GM21825 (cell line): ENCODE measurements around the gene RAB3IP.
"Not testable (repeated sequence)": the region's sequence is repeated elsewhere in the genome, so short reads cannot be mapped to it uniquely, and the experiment has no call there.

ENCODE experiments used
- ATAC-seq: cut with Tn5 transposase; IDR thresholded peaks from one replicate; pipeline ENCODE4 v1.9.1; 2021; ENCODE audit warnings: mild to moderate bottlenecking, moderate library complexity; ENCODE audit not compliant: unreplicated experiment

RAB3IP gene

DNA sequence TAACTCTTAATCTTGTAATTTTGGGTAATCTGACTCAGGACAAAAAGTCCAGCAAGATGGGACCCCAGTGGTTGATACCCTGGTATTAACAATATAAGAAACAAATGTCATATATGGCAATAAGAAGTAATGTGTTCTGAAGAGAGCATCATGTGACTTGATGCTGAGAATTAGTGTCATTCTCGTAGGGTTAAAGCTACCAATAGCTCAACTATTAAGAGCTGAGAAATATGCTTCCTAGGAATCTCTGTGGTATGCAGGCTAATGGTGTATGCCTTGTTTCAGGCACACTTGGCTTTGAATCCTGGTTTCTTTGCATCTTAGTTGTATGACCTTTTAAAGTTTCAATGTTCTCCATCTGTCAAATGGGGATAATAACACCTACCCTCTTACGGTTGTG, 95.5 kb downstream of the RAB3IP start:
- ATAC-seq: no peak

DNA sequence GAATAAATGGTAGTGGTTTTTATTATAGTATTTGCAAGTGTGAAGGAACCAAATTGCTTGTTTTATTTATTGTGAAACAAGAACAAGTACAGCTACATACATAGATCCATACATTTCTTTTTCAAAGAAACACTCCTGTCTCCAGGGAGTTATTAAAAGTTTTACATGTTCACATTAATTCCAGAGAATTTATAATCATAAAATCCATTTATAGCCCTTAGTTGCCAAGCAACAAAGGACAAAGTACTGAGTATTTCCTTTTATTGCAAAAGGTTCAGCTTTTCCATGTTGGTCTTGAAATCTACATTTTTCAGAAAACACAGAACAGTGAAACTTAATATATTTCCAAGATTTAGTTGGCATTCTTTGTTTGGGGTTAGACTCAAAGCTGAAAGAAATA, 95.9 kb downstream of the RAB3IP start:
- ATAC-seq: no peak

DNA sequence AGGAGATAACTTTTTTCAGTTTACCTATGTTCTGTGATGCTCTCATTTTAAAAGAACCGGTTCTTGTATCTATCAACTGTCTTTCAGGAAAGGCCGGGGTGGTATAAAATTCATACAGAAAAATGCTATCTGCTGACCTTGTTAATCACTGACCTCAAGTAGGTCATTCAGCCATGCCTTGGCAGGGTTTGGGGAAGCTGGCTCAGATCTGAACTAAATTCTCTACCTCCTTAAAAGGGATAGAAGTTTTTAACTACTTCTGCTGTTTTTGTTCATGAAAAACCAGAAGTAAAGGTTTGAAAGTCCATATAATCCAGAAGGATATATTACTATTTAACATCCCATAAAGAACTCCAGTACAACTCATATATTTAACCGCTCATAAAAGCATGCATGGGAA, 96.4 kb downstream of the RAB3IP start:
- ATAC-seq: no peak

DNA sequence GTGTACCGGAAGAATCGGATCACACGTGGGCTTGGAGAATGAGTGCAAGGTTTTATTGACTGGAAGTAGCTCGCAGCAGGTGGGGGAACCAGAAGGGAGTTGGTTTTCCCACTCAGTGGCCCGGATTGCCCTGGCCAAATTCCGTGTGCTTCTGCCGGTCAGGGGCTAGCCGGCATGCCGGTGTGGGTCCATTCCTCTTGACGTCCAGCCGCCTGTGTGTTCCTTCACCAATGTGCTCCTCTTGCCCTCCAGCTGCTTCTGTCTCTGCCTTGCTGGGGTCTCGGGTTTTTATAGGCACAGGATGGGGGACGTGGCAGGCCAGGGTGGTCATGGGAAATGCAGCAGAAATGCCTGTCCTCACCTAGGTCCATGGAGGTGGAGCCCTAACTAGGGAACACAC, 97.4 kb downstream of the RAB3IP start:
- no peak for ATAC-seq

DNA sequence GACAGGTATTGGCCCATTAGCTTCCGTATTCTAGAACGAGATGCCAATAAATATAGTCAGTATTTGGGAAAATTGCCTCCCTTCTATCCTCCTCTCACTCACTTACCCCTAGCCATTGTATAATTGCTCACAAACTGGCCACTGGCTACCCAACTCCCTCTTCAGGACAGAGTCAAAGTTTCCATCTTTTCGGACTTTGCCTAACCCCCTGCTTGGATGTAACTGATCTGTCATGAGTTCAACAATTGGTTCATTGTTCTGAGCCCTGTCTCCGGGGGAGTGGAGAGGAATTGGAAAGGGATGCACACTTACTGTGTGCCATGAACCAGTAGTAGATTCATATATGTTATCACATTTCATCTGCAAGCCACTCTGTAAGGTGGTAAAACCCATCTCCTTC, 98.5 kb downstream of the RAB3IP start:
- no peak for ATAC-seq

DNA sequence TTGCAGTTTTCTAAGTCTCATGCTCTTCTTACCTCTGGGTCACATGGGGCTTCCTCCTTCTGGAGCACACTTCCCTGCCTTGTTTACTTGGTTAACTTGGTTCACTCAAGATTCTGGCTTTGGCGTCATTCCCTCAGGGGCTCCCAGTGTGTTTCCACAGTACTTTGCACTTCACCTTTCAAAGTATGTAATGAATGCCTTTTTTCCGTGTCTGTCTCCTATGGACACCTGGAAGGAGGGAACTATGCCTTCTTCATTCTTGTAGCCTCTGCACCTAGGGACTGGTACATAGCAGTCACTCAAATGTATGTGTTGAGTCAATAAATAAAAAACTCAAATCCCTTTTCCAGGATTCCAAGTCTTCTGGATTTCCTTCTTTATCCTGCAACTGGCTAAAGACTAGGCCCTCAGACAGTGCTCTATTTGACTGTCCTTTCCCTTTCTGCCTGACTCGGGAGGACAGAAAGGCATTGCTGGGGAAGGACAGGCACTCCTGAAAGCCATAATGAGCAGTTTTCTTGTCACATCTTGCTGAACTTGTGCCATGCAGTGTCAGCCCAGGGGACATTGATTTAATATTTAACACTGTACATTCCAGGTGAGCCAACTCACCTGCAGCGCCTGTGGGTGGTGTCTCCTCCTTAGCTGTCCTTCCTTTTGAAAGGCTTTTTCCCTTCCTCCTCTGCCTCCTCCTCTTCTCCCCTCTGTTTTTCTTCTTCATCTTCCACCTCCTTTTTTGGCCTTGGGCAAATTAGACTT, 99.2 kb downstream of the RAB3IP start:
- ATAC-seq: no peak

DNA sequence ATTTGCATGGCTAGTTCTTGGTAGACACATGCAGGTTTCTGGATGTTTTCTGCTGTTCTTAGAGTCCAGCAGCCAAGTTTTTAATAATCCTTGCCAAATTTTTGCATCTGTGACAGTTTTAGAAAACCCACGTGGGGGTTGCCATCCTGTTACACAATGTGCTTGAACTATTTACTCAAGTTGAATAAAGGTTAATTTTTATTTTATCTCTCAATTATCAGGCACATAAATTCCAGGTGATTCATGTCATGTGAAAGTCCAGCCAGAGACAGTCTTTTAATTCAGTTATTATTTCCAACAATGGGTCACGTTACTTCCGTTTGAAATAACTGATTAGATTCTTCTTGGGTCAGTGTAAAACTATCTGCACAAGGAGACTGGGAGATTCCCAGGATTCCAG, 102.1 kb downstream of the RAB3IP start:
- ATAC-seq: no peak

DNA sequence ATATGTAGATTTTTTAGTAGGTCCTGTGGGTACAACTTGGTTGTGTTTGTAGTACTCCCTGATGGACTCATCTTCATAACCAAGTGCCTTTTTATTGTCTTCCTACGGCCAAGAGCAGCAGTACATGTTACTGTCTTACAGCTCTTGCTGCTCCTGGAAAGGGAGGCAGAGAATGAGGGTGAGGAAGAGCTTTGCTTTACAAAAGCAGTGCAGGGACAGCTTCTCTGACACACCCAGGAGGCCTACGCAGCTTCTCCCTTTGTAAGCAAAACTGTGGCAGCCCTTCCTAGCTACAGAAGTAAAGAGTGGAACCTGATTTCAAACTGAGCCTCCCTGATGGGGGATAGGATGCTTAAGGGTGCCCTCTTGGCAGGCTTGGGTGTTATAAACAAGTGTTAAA, 104.9 kb downstream of the RAB3IP start:
- no peak for ATAC-seq

DNA sequence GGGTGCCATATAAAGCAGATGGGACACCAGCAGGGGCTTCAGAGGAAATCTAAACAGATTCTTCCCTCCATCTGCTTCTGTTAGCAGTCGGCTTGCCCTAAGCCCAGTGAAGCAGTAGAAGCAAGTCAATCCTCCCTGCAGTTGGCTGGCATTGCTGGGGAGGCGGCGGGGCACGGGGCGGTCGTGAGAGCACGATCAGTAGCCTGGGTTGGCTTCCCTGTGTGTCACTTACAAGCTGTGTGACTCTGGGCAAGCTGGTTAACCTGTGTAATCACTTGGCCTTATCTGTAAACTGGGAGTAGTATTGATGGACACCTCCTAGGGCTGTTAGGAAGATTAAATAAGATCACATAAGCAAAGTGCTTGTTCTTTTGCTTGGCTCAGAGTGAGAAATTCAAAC, 105.8 kb downstream of the RAB3IP start:
- ATAC-seq: no peak

DNA sequence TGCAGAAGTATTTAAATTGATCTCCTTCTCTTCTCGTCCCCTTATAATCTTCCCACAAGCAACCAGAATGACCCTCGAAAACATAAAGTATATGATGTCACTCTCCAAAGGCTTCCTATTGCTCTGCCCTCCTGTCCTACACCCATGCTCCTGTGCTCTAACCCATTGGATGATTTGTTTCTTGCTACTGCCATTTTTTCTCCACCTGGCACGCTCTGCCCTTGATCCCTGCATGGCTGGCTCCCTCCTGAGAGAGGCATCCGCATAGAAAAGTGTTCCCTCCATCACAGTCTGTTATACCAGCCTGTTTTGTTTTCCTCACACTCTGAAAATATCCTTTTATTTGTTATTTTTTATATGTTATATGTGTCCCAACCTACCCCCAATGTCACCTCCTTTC, 106.2 kb downstream of the RAB3IP start:
- ATAC-seq: no peak

DNA sequence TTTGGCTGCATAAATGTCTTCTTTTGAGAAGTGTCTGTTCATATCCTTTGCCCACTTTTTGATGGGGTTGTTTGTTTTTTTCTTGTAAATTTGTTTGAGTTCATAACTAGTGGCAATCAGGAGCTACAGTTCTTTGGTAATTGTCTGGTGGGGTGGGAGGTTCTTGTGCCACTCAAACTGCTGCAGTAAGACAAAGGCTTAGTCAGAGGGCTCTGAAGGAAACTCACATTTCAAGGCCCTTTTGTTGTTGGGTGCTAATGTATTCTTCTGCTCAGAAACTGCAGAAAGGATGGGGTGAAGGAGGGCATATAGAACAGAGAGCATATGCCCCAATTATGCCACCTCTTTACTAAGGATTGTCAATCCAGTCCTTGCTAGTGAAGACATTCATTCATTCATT, 108.3 kb downstream of the RAB3IP start:
- no peak for ATAC-seq

DNA sequence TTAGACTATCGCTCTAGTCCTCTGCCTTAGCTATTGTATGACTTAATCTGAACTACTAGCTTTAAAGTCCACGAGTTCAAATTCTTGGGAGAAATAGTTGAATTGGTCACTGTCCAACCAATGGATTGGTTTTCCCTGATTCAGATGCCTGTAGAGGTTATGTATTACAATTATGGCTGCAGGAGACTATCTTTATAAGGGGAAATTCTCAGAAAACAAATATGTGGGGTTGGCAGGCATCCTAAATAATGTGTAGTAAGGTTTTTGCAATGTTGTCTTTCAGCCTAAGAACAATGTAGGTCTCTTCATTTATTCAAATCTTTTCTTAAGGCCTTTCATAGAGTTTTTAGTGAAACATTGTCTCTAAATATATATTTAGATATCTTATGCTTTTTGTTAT, 113.3 kb downstream of the RAB3IP start:
- no peak for ATAC-seq

DNA sequence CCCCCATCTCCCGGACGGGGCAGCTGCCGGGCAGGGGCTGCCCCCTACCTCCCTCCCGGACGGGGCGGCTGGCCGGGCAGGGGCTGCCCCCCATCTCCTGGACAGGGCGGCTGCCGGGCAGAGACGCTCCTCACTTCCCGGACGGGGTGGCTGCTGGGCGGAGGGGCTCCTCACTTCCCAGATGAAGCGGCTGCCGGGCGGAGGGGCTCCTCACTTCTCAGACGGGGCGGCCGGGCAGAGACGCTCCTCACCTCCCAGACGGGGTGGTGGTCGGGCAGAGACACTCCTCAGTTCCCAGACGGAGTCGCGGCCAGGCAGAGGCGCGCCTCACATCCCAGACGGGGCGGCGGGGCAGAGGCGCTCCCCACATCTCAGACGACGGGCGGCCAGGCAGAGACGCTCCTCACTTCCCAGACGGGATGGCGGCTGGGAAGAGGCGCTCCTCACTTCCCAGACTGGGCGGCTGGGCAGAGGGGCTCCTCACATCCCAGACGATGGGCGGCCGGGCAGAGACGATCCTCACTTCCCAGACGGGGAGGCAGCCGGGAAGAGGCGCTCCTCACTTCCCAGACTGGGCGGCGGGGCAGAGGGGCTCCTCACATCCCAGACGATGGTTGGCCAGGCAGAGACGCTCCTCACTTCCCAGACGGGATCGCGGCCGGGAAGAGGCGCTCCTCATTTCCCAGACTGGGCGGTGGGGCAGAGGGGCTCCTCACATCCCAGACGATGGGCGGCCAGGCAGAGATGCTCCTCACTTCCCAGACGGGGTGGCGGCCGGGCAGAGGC, 114.7 kb downstream of the RAB3IP start:
- ATAC-seq: not testable (repeated sequence)

DNA sequence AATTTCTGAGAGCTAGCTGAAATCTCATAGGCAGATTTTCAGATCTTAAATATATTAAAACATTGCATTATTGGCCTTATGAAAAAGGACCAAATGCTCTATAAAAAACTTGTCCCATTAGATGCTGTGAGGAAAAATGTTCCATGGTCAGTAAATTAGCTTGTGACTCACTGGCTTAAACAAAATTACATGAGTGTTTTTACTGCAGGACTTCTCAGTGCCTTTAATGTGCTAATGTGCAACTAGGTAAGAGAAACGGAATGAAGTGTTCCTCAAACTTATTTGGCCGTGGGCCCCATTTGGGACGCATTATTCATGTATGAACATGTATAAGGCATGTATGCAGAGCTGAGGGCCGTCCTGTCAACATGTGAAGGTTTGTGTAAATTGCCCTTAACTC, 128.0 kb downstream of the RAB3IP start:
- no peak for ATAC-seq

DNA sequence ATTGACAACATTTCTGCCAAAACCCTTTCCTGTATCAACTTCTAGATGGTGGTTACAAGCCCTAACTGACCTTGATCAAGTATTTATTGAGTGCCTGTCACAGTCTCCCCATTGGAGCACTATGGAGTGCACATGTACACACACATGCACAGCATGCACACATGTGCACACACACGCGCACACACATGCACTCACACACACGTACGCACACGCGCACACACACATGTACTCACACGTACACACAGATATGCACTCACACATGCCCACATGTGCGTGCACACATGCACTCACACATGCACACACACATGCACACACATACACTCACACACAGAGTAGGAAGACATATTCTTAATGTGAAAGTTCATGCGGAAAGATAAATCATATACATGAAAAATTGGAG, 130.0 kb downstream of the RAB3IP start:
- ATAC-seq: no peak

DNA sequence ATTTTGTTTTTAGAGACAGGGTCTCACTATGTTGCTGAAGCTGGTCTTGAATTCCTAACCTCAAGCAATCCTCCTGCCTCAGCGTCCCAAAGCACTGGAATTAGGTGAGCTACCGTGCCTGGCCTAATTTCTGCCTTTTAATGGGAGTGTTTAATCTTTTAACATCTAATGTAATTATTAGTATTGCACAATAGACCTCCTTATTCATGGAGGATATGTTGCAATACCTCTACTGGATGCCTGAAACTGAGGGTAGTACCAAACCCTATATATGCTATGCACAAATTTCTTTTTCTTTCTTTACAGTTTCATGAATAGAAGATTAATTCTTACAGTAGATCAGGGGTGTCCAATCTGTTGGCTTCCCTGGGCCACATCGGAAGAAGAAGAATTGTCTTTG, 134.1 kb downstream of the RAB3IP start:
- ATAC-seq: no peak
